ENCODE data around the gene ELAC2. TPM values are rescaled to one million over a fixed set of nuclear protein-coding genes. Genes with fewer than 3 reads are reported as not detected.

ELAC2 gene
- total and polyA plus RNA-seq, 2 of the 8 experiments (the other 6 are each of a cell fraction or from before 2014, with no cell fraction given): 91.6 to 127 TPM

DNA sequence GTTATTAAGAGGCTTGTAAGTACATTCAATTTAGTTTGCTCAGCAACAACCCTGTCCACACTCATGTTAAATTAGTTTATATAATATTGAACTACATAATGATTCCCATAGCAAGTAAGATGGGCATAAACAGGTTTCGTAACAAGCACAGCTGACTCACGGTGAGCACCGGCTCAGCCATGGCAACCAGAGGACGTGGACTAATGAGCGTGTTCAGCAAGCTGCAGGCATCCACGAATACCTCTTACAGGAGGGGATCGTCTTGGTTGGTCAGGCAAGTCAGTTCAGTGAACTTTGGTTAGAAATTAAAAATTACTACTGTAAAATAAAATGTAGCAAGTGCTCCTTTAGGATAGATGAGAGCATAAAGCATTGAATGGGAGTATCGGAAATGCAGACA is 58.4 kb downstream of the ELAC2 start:
- H3K14ac ChIP-seq (ENCODE audit: insufficient read length): no peak overlapping the region
- TF ChIP-seq SRF (IDR thresholded peaks at IDR 0.05; ENCODE audit: low read depth, low read length) (no peak), RAD21 (IDR thresholded peaks at IDR 0.05 in 1 of 2, conservative IDR thresholded peaks at IDR 0.05 in 1 of 2; ENCODE audit: low read depth in 2 of 2, low read length in 2 of 2) (no peak)
- H2AK5ac ChIP-seq (ENCODE audit: low read depth, low read length): no peak overlapping the region
- H3K79me1 ChIP-seq (ENCODE audit: low read depth, low read length): no peaks in the 10 kb centered on the region
- no peak overlapping the region for H4K8ac ChIP-seq (ENCODE audit: extremely low read depth, insufficient read depth, low read length)
- H2BK5ac ChIP-seq (ENCODE audit: low read depth, low read length): no peak overlapping the region
- no peaks in the 10 kb centered on the region for H3K9me3 ChIP-seq (ENCODE audit: insufficient read depth in 2 of 2, low read depth in 1 of 2, low read length in 1 of 2)
- H3K4ac ChIP-seq (replicated peaks; ENCODE audit: insufficient read length, low read depth, low read length): no peak overlapping the region
- no peaks in the 10 kb centered on the region for H4K20me1 ChIP-seq (replicated peaks in 1 of 2; ENCODE audit: control insufficient read depth in 1 of 2, insufficient read depth in 2 of 2, low read length in 2 of 2)
- no peak overlapping the region for H2AFZ ChIP-seq (ENCODE audit: low read length)
- 0 out of 2 replicates have a peak, but pooled peaks cover 2% of the 10 kb centered on the region for H3K23me2 ChIP-seq (ENCODE audit: low read depth, low read length)
- no peak overlapping the region for H4K91ac ChIP-seq (replicated peaks; ENCODE audit: insufficient read length, low read length)
- no peak overlapping the region for H3K56ac ChIP-seq (replicated peaks; ENCODE audit: insufficient read length, low read depth, low read length)
- H2BK120ac ChIP-seq (replicated peaks; ENCODE audit: low read depth, low read length): no peak overlapping the region
- no peak overlapping the region for H3K9ac ChIP-seq (replicated peaks in 1 of 4; ENCODE audit: extremely low read depth in 1 of 4, low read depth in 3 of 4, low read length in 3 of 4)
- H2BK20ac ChIP-seq (ENCODE audit: low read length): no peak overlapping the region
- FAIRE-seq (no peak), DNase-seq (ENCODE audit: low read depth in 1 of 2, low spot score in 2 of 2) (no peak)
- H2BK12ac ChIP-seq (ENCODE audit: low read depth, low read length): no peak overlapping the region
- ChIA-PET CTCF (ENCODE audit: partially characterized antibody) (no interaction called here), POLR2A (ENCODE audit: partially characterized antibody) (no interaction called here)
- no peak overlapping the region for H2BK15ac ChIP-seq (ENCODE audit: low read length)
- no peaks in the 10 kb centered on the region for H3K4me1 ChIP-seq (replicated peaks in 1 of 4; ENCODE audit: control insufficient read depth in 3 of 4, insufficient read depth in 4 of 4, low read length in 3 of 4)
- no peak overlapping the region for H3K27ac ChIP-seq (ENCODE audit: low read depth, low read length)
- peaks cover 0 to 27% (median 8%) of the 10 kb centered on the region in 4 experiments; a peak in 4 of 8 replicates for H3K36me3 ChIP-seq (ENCODE audit: control insufficient read depth in 2 of 4, insufficient read depth in 4 of 4, low read length in 3 of 4)
- no peak overlapping the region for H3K18ac ChIP-seq (ENCODE audit: extremely low read depth, low read length)
- whole genome bisulfite sequencing, 2 experiments (ENCODE audit: extremely low coverage in 1 of 2, insufficient coverage in 1 of 2, insufficient read length in 1 of 2, insufficient replicate concordance in 2 of 2, low coverage in 1 of 2, low lambda C conversion rate in 2 of 2, missing lambda C conversion rate in 1 of 2): 90% methylated on average over 8 of the region's 8 CpGs; no CpG with 5 or more reads in 1 of the 2 experiments
- H3K27me3 ChIP-seq (replicated peaks in 1 of 4; ENCODE audit: control insufficient read depth in 3 of 4, extremely low read depth in 1 of 4, insufficient read depth in 3 of 4, low read length in 3 of 4): no peaks in the 10 kb centered on the region
- no peak overlapping the region for H3K4me3 ChIP-seq (ENCODE audit: extremely low read depth in 1 of 4, insufficient read depth in 2 of 4, low read depth in 3 of 4, low read length in 4 of 4)
- H3K79me2 ChIP-seq (ENCODE audit: control insufficient read depth in 1 of 2, insufficient read depth in 2 of 2, low read length in 2 of 2): no peaks in the 10 kb centered on the region
- no peak overlapping the region for H4K5ac ChIP-seq (ENCODE audit: insufficient read length, low read depth, low read length)
- H3K4me2 ChIP-seq (ENCODE audit: insufficient read depth in 1 of 2, low read depth in 2 of 2, low read length in 2 of 2): no peak overlapping the region
- no peak overlapping the region for H3K23ac ChIP-seq (ENCODE audit: insufficient read length)

All from H1 (cell line).